ENCODE results near the gene SPN.
"Not testable (repeated sequence)": the region's sequence is repeated elsewhere in the genome, so short reads cannot be mapped to it uniquely, and the experiment has no call there.

The SPN gene

GRCh38 chr16:29645694-29646187 lies 17.3 kb upstream of the SPN start:
- DNase-seq (ENCODE audit: low read depth in 2 of 2) = no peak

- DNase-seq (ENCODE audit: low read depth in 2 of 2) = no peak
These were observed 16.1 kb upstream of the SPN start for GRCh38 chr16:29646947-29647346.

- no peak for DNase-seq (ENCODE audit: low read depth in 2 of 2)
These were observed 13.2 kb upstream of the SPN start for GRCh38 chr16:29649588-29650494.

- no peak for DNase-seq (ENCODE audit: low read depth in 2 of 2)
These were observed 12.3 kb upstream of the SPN start for GRCh38 chr16:29650771-29651170.

GRCh38 chr16:29651774-29652349 lies 11.2 kb upstream of the SPN start:
- DNase-seq (ENCODE audit: low read depth in 2 of 2) = no peak

GRCh38 chr16:29653471-29653870 lies 9.6 kb upstream of the SPN start:
- no peak for DNase-seq (ENCODE audit: low read depth in 2 of 2)

GRCh38 chr16:29653890-29654289 lies 9.2 kb upstream of the SPN start:
- DNase-seq (ENCODE audit: low read depth in 2 of 2) = not testable (repeated sequence)

- no peak for DNase-seq (ENCODE audit: low read depth in 2 of 2)
These were observed 6.1 kb upstream of the SPN start for GRCh38 chr16:29656688-29657523.

- no peak for DNase-seq (ENCODE audit: low read depth in 2 of 2)
These were observed 4.3 kb upstream of the SPN start for GRCh38 chr16:29658705-29659104.

- no peak for DNase-seq (ENCODE audit: low read depth in 2 of 2)
These were observed 883 bp upstream of the SPN start for GRCh38 chr16:29662000-29662728.

GRCh38 chr16:29662729-29663015 lies 375 bp upstream of the SPN start:
- no peak for DNase-seq (ENCODE audit: low read depth in 2 of 2)

GRCh38 chr16:29663807-29664090 lies 702 bp downstream of the SPN start:
- no peak for DNase-seq (ENCODE audit: low read depth in 2 of 2)

- DNase-seq (ENCODE audit: low read depth in 2 of 2) = no peak
These were observed 1.3 kb downstream of the SPN start for GRCh38 chr16:29664091-29664921.

- no peak for DNase-seq (ENCODE audit: low read depth in 2 of 2)
These were observed 2.4 kb downstream of the SPN start for GRCh38 chr16:29665294-29666077.

- DNase-seq (ENCODE audit: low read depth in 2 of 2) = not testable (repeated sequence)
These were observed 4.2 kb downstream of the SPN start for GRCh38 chr16:29667322-29667610.

- no peak for DNase-seq (ENCODE audit: low read depth in 2 of 2)
These were observed 4.7 kb downstream of the SPN start for GRCh38 chr16:29667755-29668154.

- DNase-seq (ENCODE audit: low read depth in 2 of 2) = no peak
These were observed 5.2 kb downstream of the SPN start for GRCh38 chr16:29668267-29668666.

- no peak for DNase-seq (ENCODE audit: low read depth in 2 of 2)
These were observed 10.5 kb downstream of the SPN start for GRCh38 chr16:29673501-29673900.

- no peak for DNase-seq (ENCODE audit: low read depth in 2 of 2)
These were observed 11.1 kb downstream of the SPN start for GRCh38 chr16:29674188-29674587.

- DNase-seq (ENCODE audit: low read depth in 2 of 2) = no peak
These were observed 13.0 kb downstream of the SPN start for GRCh38 chr16:29675811-29676643.
